ENCODE results near the gene BDP1.
"Not testable (repeated sequence)": the region's sequence is repeated elsewhere in the genome, so short reads cannot be mapped to it uniquely, and the experiment has no call there.

Gene BDP1

DNA sequence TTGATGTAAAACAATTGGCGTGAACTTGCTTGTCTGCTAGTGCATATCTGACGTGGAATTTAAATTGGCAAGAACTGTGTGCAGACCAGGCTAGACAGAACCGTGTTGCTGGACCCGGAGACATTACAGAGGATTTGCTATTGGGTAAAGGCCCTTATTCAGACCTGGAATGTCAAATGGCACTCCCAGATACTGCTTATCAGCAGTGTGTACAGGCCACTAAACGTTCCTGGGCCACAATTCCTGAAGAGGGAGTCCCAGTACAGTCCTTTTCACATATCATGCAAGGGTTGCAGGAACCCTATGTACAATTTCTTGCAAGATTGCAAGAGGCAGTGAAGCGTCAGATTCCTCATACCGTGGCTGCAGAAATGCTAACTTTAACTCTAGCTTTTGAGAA lies 118.1 kb downstream of the BDP1 start:
- DNase-seq, result no peak

DNA sequence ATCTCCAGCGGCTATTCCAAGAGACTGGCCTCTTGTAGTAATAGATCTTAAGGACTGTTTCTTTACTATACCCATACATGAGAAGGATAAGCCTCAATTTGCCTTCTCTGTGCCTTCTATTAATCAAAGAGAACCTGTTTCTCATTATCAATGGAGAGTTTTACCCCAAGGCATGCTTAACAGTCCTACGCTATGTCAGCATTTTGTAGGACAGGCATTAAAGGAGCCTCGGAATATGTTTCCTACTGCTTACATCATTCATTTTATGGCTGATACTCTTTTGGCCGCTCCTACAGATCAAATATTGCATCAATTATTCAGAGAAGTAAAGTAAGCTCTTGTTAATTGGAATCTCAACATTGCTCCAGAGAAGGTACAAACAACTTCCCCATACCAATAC lies 120.1 kb downstream of the BDP1 start:
- not testable (repeated sequence) for DNase-seq

DNA sequence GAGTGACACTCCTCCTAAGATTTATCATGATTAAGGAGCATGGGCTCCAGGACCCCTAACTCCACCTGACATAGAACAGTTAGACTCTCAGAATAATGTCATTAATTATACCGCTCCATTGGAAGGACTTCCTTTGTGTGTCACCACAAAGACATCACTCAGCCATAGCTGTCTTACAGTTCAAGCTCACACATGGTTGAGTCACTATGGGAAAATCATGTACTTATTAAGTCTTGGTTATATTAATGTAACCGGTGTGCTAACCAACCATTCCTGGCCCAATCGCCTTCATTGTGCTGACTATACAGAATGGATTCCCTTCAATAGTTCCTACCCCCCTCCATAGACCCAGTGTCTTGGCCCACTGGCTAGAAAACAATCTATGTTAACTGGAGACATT lies 120.8 kb downstream of the BDP1 start:
- DNase-seq, result no peak

DNA sequence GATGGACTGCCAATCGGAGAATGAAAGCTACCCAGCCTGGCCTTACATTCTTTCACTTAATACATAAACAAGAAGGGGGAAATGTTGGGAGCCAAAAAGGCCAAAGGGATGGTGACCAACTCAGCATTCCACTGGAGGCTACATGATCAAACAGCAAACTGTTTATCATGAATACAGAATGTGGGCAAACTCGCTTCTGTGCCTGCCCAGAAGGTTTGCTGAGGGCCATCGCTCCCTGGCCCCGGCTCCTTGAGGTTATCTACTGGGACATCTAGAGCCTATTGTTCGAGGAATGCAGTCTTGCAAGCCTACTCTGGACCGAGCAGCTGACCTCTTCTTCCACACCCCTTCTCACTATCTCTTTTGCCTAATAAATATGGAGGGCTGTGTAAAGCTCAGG lies 122.4 kb downstream of the BDP1 start:
- not testable (repeated sequence) for DNase-seq

DNA sequence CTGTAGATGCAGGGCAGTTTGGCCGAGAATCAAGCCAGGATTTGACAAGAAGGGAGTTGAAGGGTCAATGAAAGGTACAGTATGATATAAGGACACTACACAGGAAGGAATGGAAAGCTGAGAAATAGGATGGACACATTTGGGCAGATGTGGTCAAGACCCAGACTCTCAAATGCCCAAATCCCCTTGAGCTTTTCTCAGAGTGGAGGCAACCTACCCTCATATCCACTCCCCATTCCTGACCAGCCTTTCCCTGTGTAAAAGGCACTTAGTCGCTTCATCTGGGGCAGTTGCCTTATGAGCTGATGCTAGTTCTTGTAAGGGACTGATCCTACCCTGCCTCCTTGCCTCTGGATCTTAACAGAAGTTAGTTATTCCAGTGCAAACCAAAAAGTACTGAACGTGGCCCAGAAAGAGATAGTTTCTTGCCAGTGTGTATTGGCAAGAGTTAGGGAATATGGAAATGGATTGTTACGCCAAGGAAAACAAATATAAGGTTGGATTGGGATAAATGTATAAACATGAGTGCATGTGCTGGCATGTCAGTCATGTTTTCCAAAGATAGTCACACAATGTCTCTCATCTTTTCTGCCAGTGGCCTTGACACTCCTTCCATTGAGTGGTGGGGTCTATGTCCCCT lies 127.6 kb downstream of the BDP1 start:
- no peak for DNase-seq

DNA sequence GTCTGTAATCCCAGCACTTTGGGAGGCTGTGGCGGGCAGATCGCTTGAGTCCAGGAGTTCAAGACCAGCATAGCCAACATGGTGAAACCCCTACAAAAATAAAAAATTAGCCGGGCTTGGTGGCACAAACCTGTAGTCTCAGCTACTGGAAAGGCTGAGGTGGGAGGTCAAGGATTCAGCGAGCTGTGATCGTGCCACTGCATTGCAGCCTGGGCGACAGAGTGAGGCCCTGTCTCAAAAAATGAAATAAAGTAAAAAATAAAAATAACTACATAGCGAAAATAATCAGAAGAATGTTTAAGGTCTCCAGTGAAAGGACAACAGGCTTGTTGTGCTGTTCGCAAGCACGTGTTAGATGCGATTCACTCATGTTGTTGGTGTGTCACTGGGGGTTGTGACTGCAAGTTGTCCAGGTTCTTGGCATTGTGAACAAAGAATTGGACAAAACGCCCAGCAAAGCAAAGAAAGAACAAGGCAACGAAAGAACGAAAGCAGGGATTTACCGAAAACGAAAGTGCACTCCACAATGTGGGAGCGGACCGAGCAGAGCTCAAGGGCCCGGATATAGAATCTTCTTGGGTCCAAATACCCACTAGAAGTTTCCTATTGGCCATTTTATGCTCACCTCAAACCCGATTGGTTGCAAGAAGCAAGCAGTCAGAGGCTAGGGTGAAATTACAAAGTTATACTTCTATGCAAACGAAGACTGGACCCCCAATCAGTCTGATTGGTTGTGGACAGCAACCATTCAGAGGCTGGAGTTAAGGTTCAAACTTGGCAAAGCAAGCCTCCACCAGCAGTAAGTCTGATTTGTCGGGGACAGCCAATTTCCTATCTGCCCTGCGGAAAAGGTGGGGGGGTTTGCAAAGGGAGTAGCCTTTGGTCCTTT lies 130.8 kb downstream of the BDP1 start:
- no peak for DNase-seq

DNA sequence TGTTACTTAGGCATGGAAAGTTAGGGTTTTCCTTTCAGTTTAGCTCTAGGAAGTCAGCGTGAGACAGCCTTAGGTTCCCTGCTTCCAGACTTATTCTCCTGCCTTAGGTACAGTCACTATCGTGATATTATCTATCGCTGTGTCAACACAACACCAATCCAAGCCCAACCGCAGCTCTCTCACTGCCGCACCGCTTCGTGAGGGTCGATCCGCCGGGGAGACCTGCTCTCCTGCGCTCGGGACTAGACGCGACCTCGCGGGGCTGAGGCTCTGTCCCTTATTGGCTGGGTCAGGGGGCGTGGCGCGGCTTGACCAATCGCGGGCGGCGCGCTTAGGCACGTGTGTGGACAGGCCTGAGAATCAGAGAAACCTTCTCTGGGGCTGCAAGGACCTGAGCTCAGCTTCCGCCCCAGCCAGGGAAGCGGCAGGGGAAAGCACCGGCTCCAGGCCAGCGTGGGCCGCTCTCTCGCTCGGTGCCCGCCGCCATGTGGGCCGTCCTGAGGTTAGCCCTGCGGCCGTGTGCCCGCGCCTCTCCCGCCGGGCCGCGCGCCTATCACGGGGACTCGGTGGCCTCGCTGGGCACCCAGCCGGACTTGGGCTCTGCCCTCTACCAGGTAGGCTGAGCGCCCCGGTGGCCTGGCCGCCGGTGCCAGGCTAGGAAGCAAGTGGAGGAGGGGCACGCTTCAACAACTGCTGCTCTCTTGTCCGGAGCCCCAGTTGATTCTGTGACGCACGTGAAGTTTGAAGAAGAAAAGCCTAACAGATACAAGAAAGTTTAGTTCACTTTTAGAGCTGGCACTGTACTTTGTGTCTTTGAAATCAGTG lies 131.7 kb downstream of the BDP1 start, which contains the start of gene MCCC2:
MCCC2 (plus strand) TSS at position 400 of the 825 bp plus-strand sequence; CDS start at position 486, 86 bp downstream.
- peak; percentile 93 for DNase-seq

DNA sequence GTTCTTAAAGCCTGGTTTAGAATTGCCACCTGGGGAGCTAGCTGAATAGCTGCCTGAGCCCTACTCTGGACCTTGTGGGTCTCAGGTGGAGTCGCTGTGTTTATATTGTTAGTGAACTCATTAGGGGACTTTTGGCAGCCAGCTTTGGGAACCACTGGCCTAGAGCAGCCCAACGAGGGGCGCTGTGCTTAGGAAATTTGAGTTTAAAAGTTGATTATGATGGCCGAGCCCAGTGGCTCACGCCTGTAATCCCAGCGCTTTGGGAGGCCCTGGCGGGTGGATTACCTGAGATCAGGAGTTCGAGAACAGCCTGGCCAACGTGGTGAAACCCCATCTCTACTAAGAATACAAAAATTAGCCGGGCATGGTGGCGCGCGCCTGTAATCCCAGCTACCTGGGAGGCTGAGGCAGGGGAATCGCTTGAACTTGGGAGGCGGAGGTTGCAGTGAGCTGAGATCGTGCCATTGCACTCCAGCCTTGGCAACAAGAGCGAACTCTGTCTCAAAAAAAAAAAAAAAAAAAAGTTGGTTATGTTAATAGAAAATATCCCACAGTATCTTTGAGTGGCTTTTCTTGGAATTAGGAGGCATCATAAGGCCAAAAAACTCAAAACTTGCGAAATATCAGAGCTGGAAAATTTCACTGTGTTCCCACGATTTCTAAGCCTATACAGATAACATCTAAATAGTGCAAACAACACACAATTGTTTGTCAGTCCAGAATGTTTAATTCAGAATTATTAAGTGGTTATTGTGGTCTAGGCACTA lies 132.5 kb downstream of the BDP1 start:
- no peak for DNase-seq

DNA sequence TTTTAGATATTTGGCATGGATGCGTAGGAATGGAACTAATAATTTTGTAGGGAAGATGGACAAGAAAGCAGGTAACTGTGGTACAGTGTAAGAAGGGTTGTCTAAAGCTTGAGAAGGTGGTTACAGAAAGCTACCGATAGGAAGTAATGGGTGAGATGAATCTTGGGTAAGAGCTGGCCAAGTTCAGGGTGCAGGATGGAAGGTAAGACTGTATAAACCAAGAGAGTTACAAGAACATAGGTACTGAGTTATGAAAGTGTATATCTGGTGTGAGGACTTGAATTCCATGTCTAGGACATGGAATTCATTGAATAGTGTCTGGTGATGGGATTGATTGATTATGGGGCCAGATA lies 133.1 kb downstream of the BDP1 start:
- DNase-seq, result no peak

DNA sequence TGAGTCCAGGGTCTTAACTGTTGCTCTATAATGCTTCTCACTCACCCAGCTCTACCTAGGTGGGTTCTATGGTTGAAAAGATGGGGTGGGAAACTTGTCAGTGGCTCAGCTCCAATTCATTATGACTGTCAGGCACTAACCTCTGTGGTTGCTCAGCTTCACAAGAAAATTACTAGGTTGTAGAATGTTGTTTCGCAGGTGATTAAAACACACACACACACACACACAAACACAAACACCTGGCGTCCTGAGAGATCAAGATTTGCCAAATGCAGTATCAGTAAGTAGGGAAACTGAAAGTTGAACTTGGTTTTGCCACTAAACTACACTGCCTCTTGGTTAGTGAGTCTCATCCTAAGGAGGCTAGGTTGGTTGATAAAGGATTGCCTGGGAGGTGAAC lies 134.5 kb downstream of the BDP1 start:
- no peak for DNase-seq

DNA sequence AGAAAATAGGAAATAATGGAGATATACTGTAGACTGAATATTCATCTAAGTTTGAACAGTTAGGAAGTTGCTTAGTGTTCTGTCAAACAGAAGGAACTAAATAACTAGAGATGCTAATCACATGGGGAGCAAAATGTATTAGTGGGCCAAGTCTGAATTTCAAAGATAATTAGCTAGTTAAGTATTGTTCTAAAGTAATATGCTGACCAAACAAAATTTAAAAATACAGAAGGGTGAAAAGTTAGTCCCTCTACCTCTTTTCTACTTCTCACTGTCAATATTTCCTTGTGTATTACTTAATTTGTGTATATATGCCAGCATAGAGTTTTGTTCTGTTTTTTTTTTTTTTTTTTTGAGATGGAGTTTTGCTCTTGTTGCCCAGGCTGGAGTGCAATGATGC lies 135.6 kb downstream of the BDP1 start:
- no peak for DNase-seq

DNA sequence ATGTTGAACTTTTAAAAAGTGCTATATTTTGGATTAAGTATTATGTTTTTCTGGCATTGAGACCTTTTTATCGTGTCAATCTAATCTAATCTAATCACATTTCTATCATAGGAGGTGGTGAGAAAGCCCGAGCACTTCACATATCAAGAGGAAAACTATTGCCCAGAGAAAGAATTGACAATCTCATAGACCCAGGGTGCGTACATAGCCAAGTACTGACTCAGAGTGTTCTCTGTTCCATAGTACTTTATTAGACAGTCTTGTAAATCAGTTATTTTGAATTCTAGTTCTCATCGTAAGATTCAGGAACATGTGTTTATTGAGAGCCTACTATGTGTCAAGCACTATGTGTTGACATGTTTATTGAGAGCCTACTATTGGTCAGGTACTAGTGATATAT lies 140.7 kb downstream of the BDP1 start:
- no peak for DNase-seq

DNA sequence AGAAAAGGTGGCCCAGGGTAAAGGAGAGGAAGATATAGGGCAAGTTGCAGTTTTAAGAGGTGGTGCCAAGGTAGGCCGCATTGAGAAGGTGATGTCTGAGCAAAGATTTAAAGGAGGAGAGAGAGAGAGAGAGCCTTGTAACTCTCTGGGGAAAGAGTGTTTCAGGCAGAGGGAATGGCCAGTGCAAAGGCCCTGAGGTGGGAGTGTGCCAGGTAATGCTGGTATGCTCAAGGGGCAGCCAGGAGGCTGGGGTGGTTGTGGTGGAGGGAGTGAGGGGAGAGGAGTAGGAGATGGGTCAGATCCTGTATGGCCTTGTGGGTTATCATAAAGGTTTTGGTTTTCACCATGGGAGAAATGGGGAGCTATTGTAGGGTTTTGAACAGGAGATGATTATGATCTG lies 141.6 kb downstream of the BDP1 start:
- DNase-seq, result no peak

DNA sequence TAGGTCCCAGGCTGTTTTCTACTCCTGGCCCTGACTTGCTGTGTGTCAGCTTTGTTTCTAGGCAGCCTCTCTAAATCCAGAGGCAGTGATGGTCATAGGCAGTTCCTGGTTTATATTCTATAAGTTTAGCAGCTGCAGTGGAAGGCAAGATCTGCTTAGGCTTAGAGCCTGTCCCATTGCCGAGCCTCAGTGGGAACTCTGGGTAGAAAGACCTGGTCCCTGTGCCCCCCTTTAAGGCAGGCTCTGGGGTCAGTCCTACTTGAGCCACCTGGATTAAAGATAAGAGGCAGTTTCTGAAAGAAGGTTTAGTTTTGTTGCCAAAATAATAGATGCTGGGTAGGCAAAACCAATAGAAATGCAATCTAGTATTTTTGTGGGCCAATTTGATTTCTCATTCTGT lies 145.3 kb downstream of the BDP1 start:
- no peak for DNase-seq

DNA sequence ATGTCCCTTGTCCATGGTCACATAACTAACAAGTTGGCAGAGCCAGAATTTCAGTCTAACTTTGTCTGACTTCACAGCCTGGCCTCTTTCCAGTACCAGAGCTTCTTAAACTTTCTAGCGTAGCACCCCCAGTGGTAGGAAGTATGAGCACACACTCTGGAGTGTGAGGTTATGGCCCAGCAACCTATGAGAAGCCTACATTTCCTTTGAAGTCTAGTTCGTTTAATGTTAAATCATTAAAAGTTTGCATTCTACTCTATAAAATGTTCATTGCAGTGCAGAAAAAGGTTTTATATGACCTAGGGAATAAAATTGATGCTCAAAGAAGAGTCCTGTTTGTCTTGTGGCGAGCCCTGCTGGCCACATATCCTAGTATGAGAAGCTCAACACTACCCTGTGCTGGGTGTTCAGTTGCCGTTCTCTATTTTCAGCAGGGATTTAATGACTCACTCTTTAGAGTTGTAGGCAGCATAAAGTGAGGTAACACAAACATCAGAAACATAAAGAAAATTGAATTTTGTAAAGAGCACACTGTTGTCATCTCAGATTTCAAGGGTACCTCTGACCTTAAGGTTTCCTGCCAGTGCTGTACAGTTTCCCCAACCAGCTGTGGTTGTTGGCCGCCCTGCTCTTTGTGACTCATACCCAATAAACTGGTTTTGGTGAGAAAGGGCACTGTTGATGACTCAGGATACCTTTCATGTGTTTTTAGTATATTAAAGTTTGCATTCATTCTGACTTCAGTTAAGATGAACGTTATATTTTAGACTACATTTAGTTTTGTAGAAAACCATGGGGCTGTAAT lies 146.0 kb downstream of the BDP1 start:
- DNase-seq, result no peak

DNA sequence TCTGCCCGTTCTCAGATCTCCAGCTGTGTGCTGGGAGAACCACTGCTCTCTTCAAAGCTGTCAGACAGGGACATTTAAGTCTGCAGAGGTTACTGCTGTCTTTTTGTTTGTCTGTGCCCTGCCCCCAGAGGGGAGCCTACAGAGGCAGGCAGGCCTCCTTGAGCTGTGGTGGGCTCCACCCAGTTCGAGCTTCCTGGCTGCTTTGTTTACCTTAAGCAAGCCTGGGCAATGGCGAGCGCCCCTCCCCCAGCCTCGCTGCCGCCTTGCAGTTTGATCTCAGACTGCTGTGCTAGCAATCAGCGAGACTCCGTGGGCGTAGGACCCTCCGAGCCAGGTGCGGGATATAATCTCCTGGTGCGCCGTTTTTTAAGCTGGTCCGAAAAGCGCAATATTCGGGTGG lies 154.5 kb downstream of the BDP1 start:
- not testable (repeated sequence) for DNase-seq

DNA sequence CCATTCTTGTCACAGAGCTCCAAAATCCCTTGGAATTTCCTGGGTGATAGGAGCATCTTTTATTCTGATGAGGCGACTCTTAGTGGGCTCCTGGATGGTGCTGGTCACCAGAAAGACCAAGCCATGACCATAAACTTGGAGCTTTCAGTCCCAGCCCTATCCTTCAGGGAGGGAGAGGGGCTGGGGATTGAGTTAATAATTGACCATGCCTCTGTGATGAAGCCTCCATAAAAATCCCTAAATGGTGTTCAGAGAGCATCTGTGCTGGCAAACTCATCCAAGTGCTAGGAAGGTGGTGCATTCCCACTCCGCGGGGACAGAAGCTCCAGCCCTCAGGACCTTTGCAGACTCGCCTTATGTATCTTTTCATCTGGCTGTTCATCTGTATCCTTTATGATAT lies 160.4 kb downstream of the BDP1 start:
- no peak for DNase-seq
